Thoracic aorta (tissue), 2 donors: Measurements from ENCODE around the gene CFAP46. TPM values are rescaled to one million over a fixed set of nuclear protein-coding genes. Genes with fewer than 3 reads are reported as not detected.

ENCODE experiments used
- ATAC-seq: fragments of 150-250 bp; one replicate; pipeline ENCODE4 v1.8.0; 2017; ENCODE audit warnings: low read depth; ENCODE audit not compliant: insufficient number of reproducible peaks, low FRiP score
- DNase-seq: peaks from one replicate; pipeline ENCODE4 v3.0.0-alpha.2; 2020; ENCODE audit warnings: low spot score
- H3K27ac ChIP-seq, 2 donors: fragments of 200-600 bp; sonication (generic); 1 replicate in 1 of 2; 2 replicates in 1 of 2; pipeline ENCODE4 v1.5.1; 2016; ENCODE audit warnings: mild to moderate bottlenecking in 2 of 2, moderate library complexity in 2 of 2
- H3K27me3 ChIP-seq: fragments of 200-600 bp; sonication (generic); replicated peaks from 2 replicates; pipeline ENCODE4 v1.6.0; 2016; ENCODE audit warnings: mild to moderate bottlenecking; ENCODE audit not compliant: insufficient read depth
- H3K36me3 ChIP-seq: fragments of 200-600 bp; sonication (generic); one replicate; pipeline ENCODE4 v1.5.1; 2016
- H3K4me1 ChIP-seq, 2 donors: fragments of 200-600 bp; sonication (generic); 1 replicate in 1 of 2; 2 replicates in 1 of 2; pipeline versions ENCODE4 v1.5.1 to v1.6.0; 2016; ENCODE audit warnings: low read depth in 2 of 2, mild to moderate bottlenecking in 1 of 2; ENCODE audit not compliant: control insufficient read depth in 1 of 2
- H3K4me3 ChIP-seq: fragments of 200-600 bp; sonication (generic); 2 replicates; pipeline ENCODE4 v1.5.1; 2016; ENCODE audit warnings: mild to moderate bottlenecking
- H3K9me3 ChIP-seq: fragments of 200-600 bp; sonication (generic); 2 replicates; pipeline ENCODE4 v1.5.1; 2016
- CTCF ChIP-seq: fragments of 200-600 bp; sonication (generic); IDR thresholded peaks from one replicate; pipeline ENCODE4 v1.5.1; 2019; ENCODE audit warnings: antibody characterized with exemption
- total RNA-seq, 2 donors: library from RNA; depleted of rRNA; stranded (reverse); fragments of >200 nt; gene quantifications; one replicate each; pipeline versions ENCODE4 v1.1.0 to v1.2.3, GENCODE V29; 2016

The CFAP46 gene
- total RNA-seq, 2 donors from 2014 or later, result not detected

- DNase-seq (no peak), ATAC-seq (no peak)
- H3K9me3 ChIP-seq, result no peaks in the 10 kb centered on the region
- TF ChIP-seq CTCF, result no peak
- H3K27ac ChIP-seq, result no peak overlapping the region
- H3K4me3 ChIP-seq, result no peak overlapping the region
- peaks cover 33% of the 10 kb centered on the region for H3K36me3 ChIP-seq
- no peaks in the 10 kb centered on the region for H3K4me1 ChIP-seq
- H3K27me3 ChIP-seq, result no peaks in the 10 kb centered on the region
These were observed 173.8 kb downstream of the CFAP46 start for GRCh38 chr10:132768346-132769248.

- no peak for TF ChIP-seq CTCF
- Histone ChIP-seq H3K4me3 (no peak overlapping the region), H3K27me3 (no peaks in the 10 kb centered on the region), H3K36me3 (peaks cover 30% of the 10 kb centered on the region), H3K9me3 (no peaks in the 10 kb centered on the region), H3K4me1 (no peaks in the 10 kb centered on the region), H3K27ac (no peak overlapping the region)
- no peak for DNase-seq
- ATAC-seq, result no peak
These were observed 176.1 kb downstream of the CFAP46 start for GRCh38 chr10:132766291-132766690.

- no peaks in the 10 kb centered on the region for H3K9me3 ChIP-seq
- DNase-seq (no peak), ATAC-seq (no peak)
- H3K4me3 ChIP-seq, result no peak overlapping the region
- no peak overlapping the region for H3K27ac ChIP-seq
- H3K4me1 ChIP-seq, result no peaks in the 10 kb centered on the region
- peaks cover 25% of the 10 kb centered on the region for H3K36me3 ChIP-seq
- H3K27me3 ChIP-seq, result no peaks in the 10 kb centered on the region
- TF ChIP-seq CTCF, result no peak
These were observed 176.9 kb downstream of the CFAP46 start for GRCh38 chr10:132765435-132765834.

- no peak for DNase-seq
- H3K4me1 ChIP-seq, result no peaks in the 10 kb centered on the region
- no peaks in the 10 kb centered on the region for H3K27me3 ChIP-seq
- H3K36me3 ChIP-seq, result peaks cover 33% of the 10 kb centered on the region
- H3K27ac ChIP-seq, result no peak overlapping the region
- ATAC-seq, result no peak
- H3K4me3 ChIP-seq, result no peak overlapping the region
- no peak for TF ChIP-seq CTCF
- no peaks in the 10 kb centered on the region for H3K9me3 ChIP-seq
These were observed 178.3 kb downstream of the CFAP46 start for GRCh38 chr10:132764108-132764507.

- no peak overlapping the region for H3K4me3 ChIP-seq
- DNase-seq, result no peak
- no peaks in the 10 kb centered on the region for H3K27me3 ChIP-seq
- H3K36me3 ChIP-seq, result peaks cover 34% of the 10 kb centered on the region
- H3K9me3 ChIP-seq, result no peaks in the 10 kb centered on the region
- no peak for ATAC-seq
- H3K4me1 ChIP-seq, result no peaks in the 10 kb centered on the region
- H3K27ac ChIP-seq, result no peak overlapping the region
- no peak for TF ChIP-seq CTCF
These were observed 178.8 kb downstream of the CFAP46 start for GRCh38 chr10:132763545-132763944.
